HFFc6 (cell line): ENCODE data around the gene SH3D19. TPM values are rescaled to one million over a fixed set of nuclear protein-coding genes. Genes with fewer than 3 reads are reported as not detected.

Source experiments
- DNase-seq: peaks from one replicate; pipeline ENCODE4 v3.0.0-alpha.2; 2018
- H3K27ac Mint-ChIP-seq: 2 replicates; pipeline ENCODE4 v1.8.0; 2020; ENCODE audit warnings: mild to moderate bottlenecking, mixed read lengths
- H3K27me3 Mint-ChIP-seq: 2 replicates; pipeline ENCODE4 v1.8.0; 2021; ENCODE audit warnings: mild to moderate bottlenecking, moderate library complexity, mixed read lengths; ENCODE audit not compliant: insufficient read depth
- H3K36me3 Mint-ChIP-seq: 2 replicates; pipeline ENCODE4 v1.8.0; 2021; ENCODE audit warnings: low read depth, mixed read lengths
- H3K4me1 Mint-ChIP-seq: 2 replicates; pipeline ENCODE4 v1.8.0; 2020; ENCODE audit warnings: low read depth, mixed read lengths
- H3K4me3 Mint-ChIP-seq: 2 replicates; pipeline ENCODE4 v1.8.0; 2020; ENCODE audit warnings: mild to moderate bottlenecking, moderate library complexity, mixed read lengths
- H3K9me3 Mint-ChIP-seq: 2 replicates; pipeline ENCODE4 v1.8.0; 2020; ENCODE audit warnings: mild to moderate bottlenecking, mixed read lengths
- total RNA-seq, 6 experiments: library from RNA; stranded (reverse); fragmentation: NEBNext Ultra II Directional; extraction: Animal tissue kit (Norgen Biotek cat#: 25700); gene quantifications; 2 replicates in 1 of 6; 3 replicates in 5 of 6; pipeline ENCODE4 v1.2.3, GENCODE V29; 2021
- TF ChIP-seq, protein P1 (sequence below): fragments of 200-600 bp; sonication (generic); IDR thresholded peaks from 2 replicates; pipeline ENCODE4 v1.5.0; 2021; ENCODE audit warnings: antibody characterized with exemption, mild to moderate bottlenecking

SH3D19 gene
- total RNA-seq, 6 experiments from 2014 or later, result 40.2 to 52.9 (median 51.0) TPM

DNA sequence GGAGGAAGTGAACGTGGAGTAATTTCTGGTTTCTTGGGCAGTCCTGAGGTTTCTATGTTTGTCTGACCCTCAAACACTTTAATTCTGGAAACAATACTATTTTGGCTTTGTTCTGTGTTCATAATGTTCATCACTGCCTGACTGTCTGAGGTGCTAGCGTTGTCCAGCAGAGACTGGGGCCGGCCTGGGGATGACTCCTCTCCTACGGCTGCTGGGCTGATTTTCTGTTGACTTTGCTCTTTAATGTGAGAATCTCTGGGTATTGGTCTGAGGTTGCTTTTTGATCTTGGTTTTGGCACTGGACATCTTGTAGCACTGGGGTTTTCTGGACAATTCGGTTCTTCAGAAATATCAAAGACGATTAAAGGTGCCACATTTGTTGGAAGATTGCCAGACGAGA is 150.2 kb downstream of the SH3D19 start:
- TF ChIP-seq, protein P1, sequence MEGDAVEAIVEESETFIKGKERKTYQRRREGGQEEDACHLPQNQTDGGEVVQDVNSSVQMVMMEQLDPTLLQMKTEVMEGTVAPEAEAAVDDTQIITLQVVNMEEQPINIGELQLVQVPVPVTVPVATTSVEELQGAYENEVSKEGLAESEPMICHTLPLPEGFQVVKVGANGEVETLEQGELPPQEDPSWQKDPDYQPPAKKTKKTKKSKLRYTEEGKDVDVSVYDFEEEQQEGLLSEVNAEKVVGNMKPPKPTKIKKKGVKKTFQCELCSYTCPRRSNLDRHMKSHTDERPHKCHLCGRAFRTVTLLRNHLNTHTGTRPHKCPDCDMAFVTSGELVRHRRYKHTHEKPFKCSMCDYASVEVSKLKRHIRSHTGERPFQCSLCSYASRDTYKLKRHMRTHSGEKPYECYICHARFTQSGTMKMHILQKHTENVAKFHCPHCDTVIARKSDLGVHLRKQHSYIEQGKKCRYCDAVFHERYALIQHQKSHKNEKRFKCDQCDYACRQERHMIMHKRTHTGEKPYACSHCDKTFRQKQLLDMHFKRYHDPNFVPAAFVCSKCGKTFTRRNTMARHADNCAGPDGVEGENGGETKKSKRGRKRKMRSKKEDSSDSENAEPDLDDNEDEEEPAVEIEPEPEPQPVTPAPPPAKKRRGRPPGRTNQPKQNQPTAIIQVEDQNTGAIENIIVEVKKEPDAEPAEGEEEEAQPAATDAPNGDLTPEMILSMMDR, result no peak
- no peak overlapping the region for H3K27ac Mint-ChIP-seq
- no peaks in the 10 kb centered on the region for H3K9me3 Mint-ChIP-seq
- H3K4me1 Mint-ChIP-seq, result peaks cover 23% of the 10 kb centered on the region
- no peaks in the 10 kb centered on the region; the same call in 1 of the 2 replicates for H3K27me3 Mint-ChIP-seq
- no peak for DNase-seq
- H3K36me3 Mint-ChIP-seq, result peaks cover 29% of the 10 kb centered on the region
- H3K4me3 Mint-ChIP-seq, result no peak overlapping the region

DNA sequence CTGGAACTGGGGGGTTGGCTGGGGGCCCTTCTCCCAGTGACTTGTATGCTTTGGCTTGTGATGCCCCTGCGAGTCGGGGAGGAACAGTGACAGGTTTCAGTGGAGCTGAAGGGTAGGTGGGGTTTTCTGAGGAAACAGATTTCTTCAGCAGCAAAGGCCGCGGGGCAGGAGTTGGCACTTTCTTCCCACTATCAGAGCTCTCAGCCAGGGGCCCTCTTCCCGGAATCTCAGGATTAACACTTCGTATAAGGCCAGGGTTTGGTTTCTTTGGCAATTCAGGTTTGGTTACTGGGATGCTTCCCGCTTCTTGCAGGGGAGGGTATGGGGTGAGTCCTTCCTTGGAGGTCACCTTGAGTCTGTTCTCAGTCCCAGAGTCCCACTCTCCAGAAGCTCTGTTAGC is 150.6 kb downstream of the SH3D19 start:
- TF ChIP-seq, protein P1, result no peak
- no peaks in the 10 kb centered on the region for H3K9me3 Mint-ChIP-seq
- H3K4me1 Mint-ChIP-seq, result peaks cover 28% of the 10 kb centered on the region
- no peak overlapping the region for H3K27ac Mint-ChIP-seq
- DNase-seq, result no peak
- peaks cover 29% of the 10 kb centered on the region for H3K36me3 Mint-ChIP-seq
- H3K4me3 Mint-ChIP-seq, result no peak overlapping the region
- no peaks in the 10 kb centered on the region; the same call in 1 of the 2 replicates for H3K27me3 Mint-ChIP-seq

DNA sequence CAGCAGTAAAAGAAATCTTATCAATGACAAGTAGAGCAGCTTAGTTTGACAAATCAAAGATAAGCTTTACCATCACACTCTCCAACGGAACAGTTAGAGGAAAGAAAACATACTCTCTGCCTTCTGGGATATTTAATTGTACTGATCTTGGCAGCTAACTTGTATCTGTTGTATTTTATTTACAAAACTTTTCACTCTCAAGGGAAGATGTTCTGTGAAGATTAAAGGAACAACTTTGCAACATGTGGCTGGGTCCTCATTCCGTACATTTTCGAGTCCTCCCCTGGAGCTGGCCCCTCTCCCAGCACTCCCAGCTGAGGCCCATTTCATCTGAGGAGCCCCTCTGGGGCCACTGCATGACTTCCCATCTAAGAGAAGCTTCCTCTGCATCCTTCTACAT is 151.5 kb downstream of the SH3D19 start:
- no peak for DNase-seq

DNA sequence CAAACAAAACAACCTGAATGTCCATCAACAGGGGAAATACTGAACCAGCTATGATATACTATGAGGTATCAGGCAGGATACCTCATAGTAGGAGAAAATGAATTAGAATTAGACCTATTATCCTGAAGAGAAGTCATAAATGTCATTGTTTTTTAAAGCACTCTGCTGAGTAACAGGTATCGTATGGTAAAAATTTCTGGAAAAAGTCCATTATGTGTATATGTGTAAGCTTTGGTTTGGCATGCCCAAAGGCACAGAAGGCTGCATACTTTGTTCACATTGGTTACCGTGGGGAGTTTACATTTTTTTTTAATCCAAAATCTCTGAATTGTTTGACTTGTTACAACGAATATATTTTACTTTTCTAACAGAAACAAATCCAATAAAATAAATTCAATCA is 155.5 kb downstream of the SH3D19 start:
- Mint-ChIP-seq H3K27ac (peak overlapping the region; percentile 85), H3K9me3 (no peaks in the 10 kb centered on the region), H3K36me3 (peaks cover 30% of the 10 kb centered on the region), H3K4me1 (peaks cover 62% of the 10 kb centered on the region), H3K27me3 (no peaks in the 10 kb centered on the region; the same call in none of the 2 replicates), H3K4me3 (peak overlapping the region; percentile 71)
- TF ChIP-seq, protein P1, result no peak
- DNase-seq, result peak; percentile 72

More for the DNA sequence above, 151.5 kb downstream of the SH3D19 start:
- TF ChIP-seq, protein P1, result no peak
- Mint-ChIP-seq H3K4me1 (peaks cover 37% of the 10 kb centered on the region), H3K9me3 (no peaks in the 10 kb centered on the region), H3K36me3 (peaks cover 25% of the 10 kb centered on the region), H3K27ac (no peak overlapping the region), H3K4me3 (no peak overlapping the region), H3K27me3 (no peaks in the 10 kb centered on the region; the same call in 1 of the 2 replicates)

DNA sequence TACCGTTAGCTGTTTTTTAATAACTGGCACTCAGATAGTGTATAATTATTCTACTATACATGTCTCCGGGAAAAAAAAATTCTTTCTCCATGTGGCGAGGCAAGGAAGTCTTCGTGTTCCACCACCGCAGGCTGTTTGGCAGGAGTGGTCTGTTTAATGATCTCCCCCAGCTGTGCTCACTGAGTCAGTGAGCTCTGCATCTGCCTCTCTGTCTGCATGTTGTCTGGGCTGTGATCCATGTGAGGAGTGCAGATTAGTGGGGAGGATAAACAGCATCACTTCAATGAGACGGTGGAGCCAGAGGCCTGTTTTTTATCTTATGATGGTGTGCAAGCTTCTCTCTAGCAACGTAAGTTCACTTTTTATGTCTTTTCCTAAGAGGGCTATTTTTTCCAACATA is 156.2 kb downstream of the SH3D19 start:
- Mint-ChIP-seq H3K9me3 (no peaks in the 10 kb centered on the region), H3K36me3 (peaks cover 23% of the 10 kb centered on the region), H3K27ac (peak overlapping the region; percentile 85), H3K4me1 (peaks cover 62% of the 10 kb centered on the region), H3K27me3 (no peaks in the 10 kb centered on the region; the same call in none of the 2 replicates), H3K4me3 (peak overlapping the region; percentile 71)
- TF ChIP-seq, protein P1, result no peak
- peak; percentile 93 for DNase-seq

DNA sequence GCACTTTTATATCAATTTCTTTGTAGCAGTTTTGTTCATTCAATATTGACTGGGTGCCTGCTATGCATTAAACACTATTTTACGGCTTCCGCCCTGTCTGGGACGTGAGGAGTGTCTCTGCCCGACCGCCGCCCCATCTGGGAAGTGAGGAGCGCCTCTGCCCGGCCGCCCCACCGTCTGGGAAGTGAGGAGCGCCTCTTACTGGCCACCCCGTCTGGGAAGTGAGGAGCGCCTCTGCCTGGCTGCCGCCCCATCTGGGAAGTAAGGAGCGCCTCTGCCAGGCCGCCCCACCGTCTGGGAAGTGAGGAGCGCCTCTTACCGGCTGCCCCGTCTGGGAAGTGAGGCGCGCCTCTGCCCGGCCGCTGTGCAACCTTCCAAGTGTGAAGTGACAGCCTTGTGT is 157.8 kb downstream of the SH3D19 start:
- Mint-ChIP-seq H3K36me3 (peaks cover 23% of the 10 kb centered on the region), H3K27ac (no peak overlapping the region), H3K27me3 (no peaks in the 10 kb centered on the region; the same call in none of the 2 replicates), H3K4me1 (peaks cover 62% of the 10 kb centered on the region), H3K9me3 (no peaks in the 10 kb centered on the region), H3K4me3 (no peak overlapping the region)
- DNase-seq, result no peak
- TF ChIP-seq, protein P1, result no peak
